H1 (cell line): ENCODE data around the gene PRRX1. TPM values are rescaled to one million over a fixed set of nuclear protein-coding genes. Genes with fewer than 3 reads are reported as not detected.

ENCODE experiments used
- ATF3 ChIP-seq: IDR thresholded peaks from 2 replicates; pipeline ENCODE4 v1.6.1; 2011; ENCODE audit warnings: low read depth, mild to moderate bottlenecking, low read length; ENCODE audit not compliant: insufficient read depth
- CHD1 ChIP-seq: IDR thresholded peaks from 2 replicates; pipeline ENCODE4 v1.6.1; 2012; ENCODE audit warnings: low read depth, low read length, improper control_type of control experiment
- CHD2 ChIP-seq: IDR thresholded peaks from 2 replicates; pipeline ENCODE4 v1.6.1; 2012; ENCODE audit warnings: low read length, improper control_type of control experiment
- CTBP2 ChIP-seq: IDR thresholded peaks from 2 replicates; pipeline ENCODE4 v1.7.0; 2011; ENCODE audit warnings: borderline replicate concordance, mild to moderate bottlenecking, moderate library complexity, mixed read lengths, low read length; ENCODE audit not compliant: insufficient read depth, insufficient read length
- CTCF ChIP-seq, 3 experiments: IDR thresholded peaks; 1 replicate in 2 of 3; 2 replicates in 1 of 3; pipeline versions ENCODE4 v1.5.1 to v1.6.1; 2011; ENCODE audit warnings: low read length in 3 of 3, mild to moderate bottlenecking in 3 of 3, inconsistent platforms in 2 of 3, low read depth in 1 of 3, moderate library complexity in 1 of 3; ENCODE audit not compliant: insufficient read depth in 1 of 3; ENCODE audit errors: control extremely low read depth in 1 of 3
- polyA plus RNA-seq, 7 experiments: library from polyadenylated mRNA; depleted of rRNA in 3 of 7; stranded (reverse) in 5 of 7; unstranded in 2 of 7; fragments of >200 nt in 5 of 7; fragments of 200-250 nt in 2 of 7; gene quantifications; 1 replicate in 5 of 7; 2 replicates in 1 of 7; 4 replicates in 1 of 7; pipeline versions ENCODE4 v1.2.1 to v1.2.3, GENCODE V29; 2011 to 2013; ENCODE audit warnings: missing spikeins in 2 of 7, mixed read lengths in 2 of 7
- total RNA-seq: library from RNA; stranded (reverse); fragmentation: NEBNext Ultra II Directional; extraction: Animal tissue kit (Norgen Biotek cat#: 25700); gene quantifications from 2 replicates; pipeline ENCODE4 v1.2.1, GENCODE V29; 2021

Gene PRRX1
- total and polyA plus RNA-seq, 2 of the 8 experiments (the other 6 are each of a cell fraction or from before 2014, with no cell fraction given), result not detected

GRCh38 chr1:170682169-170682568 lies 18.2 kb downstream of the PRRX1 start (continued):
- TF ChIP-seq CHD2 (no peak), ATF3 (no peak), CTBP2 (no peak), CTCF (IDR thresholded peaks at IDR 0.05; ENCODE audit: control extremely low read depth in 1 of 3, insufficient read depth in 1 of 3, low read depth in 1 of 3, low read length in 3 of 3) (no peak), CHD1 (no peak)
